Aorta (tissue), 5 donors: Measurements from ENCODE around the gene FBXL19. TPM values are rescaled to one million over a fixed set of nuclear protein-coding genes. Genes with fewer than 3 reads are reported as not detected.

Source experiments
- ATAC-seq: fragments of 200-7000 bp; cut with Tn5 transposase; one replicate; pipeline ENCODE4 v1.9.1; 2022; ENCODE audit warnings: moderate library complexity; ENCODE audit not compliant: low FRiP score
- DNase-seq, 2 donors: peaks; one replicate each; pipeline ENCODE4 v3.0.0-alpha.2; 2020
- H3K27ac ChIP-seq, 2 donors: one replicate each; pipeline ENCODE4 v1.5.1; 2013; ENCODE audit warnings: low read length in 2 of 2, mild to moderate bottlenecking in 2 of 2, moderate library complexity in 2 of 2, control low read depth in 1 of 2, inconsistent platforms in 1 of 2, low read depth in 1 of 2
- H3K27me3 ChIP-seq, 2 donors: one replicate each; pipeline ENCODE4 v1.6.1; 2013; ENCODE audit warnings: control low read depth in 1 of 2, low read length in 1 of 2, mild to moderate bottlenecking in 1 of 2, moderate library complexity in 1 of 2; ENCODE audit not compliant: insufficient read depth in 2 of 2, control insufficient read depth in 1 of 2
- H3K36me3 ChIP-seq, 2 donors: one replicate each; pipeline ENCODE4 v1.6.1; 2013; ENCODE audit warnings: control low read depth in 1 of 2, low read length in 1 of 2, mild to moderate bottlenecking in 1 of 2; ENCODE audit not compliant: insufficient read depth in 2 of 2, control insufficient read depth in 1 of 2
- H3K4me1 ChIP-seq, 2 donors: one replicate each; pipeline ENCODE4 v1.6.1; 2013; ENCODE audit warnings: low read length in 2 of 2, control low read depth in 1 of 2, mild to moderate bottlenecking in 1 of 2, moderate library complexity in 1 of 2; ENCODE audit not compliant: insufficient read depth in 2 of 2, control insufficient read depth in 1 of 2
- H3K4me3 ChIP-seq, 2 donors: one replicate each; pipeline ENCODE4 v1.5.1; 2013; ENCODE audit warnings: low read length in 2 of 2, control low read depth in 1 of 2, mild to moderate bottlenecking in 1 of 2
- H3K9me3 ChIP-seq: one replicate; pipeline ENCODE4 v1.6.1; 2013; ENCODE audit warnings: mild to moderate bottlenecking, low read length; ENCODE audit not compliant: control insufficient read depth
- WGBS, 2 donors: extraction: QIAGEN DNeasy Blood & Tissue Kit; methylation state at CpG; one replicate each; pipeline ENCODE4 v1.1.7; 2013; 5-methylcytosine and 5-hydroxymethylcytosine counted together
- intact Hi-C, 2 donors: fragments of 100-400 bp; cut with DNase I; formaldehyde crosslinking; loops; one replicate each; pipeline versions ENCODE4 v1.14.2 to v1.15.0; 2022
- long read RNA-seq, 2 donors: library from polyadenylated mRNA; unstranded; transcript quantifications; one replicate each; pipeline ENCODE4 v2.0.0, GENCODE V29; 2020 to 2021
- polyA plus RNA-seq, 2 donors: library from polyadenylated mRNA; stranded (reverse); fragments of 200-250 nt; gene quantifications; one replicate each; pipeline ENCODE4 v1.2.3, GENCODE V29; 2013
- total RNA-seq, 2 donors: library from RNA; stranded (reverse); fragmentation: NEBNext Ultra II Directional; extraction: Animal tissue kit (Norgen Biotek cat#: 25700); gene quantifications; one replicate each; pipeline ENCODE4 v1.2.1, GENCODE V29; 2021
- donor health status: healthy with polysubstance abuse.
- donor health status: Bipolar disorder and iron deficiency.
- donor health status: DM: no; HTN: no; CAD: no.
- donor health status: DM: no; HTN: no; CAD: no.
- donor health status: DM: yes; HTN: yes; CAD: no.

The FBXL19 gene
- 10 to 100 TPM; 14.7 to 22.7 TPM for total RNA-seq
- 10 to 100 TPM in 1 of 2 donors, 1 to 10 TPM in 1; 4.3 to 11.6 TPM for polyA plus RNA-seq
- long read RNA-seq, donor 1, partial matches to known transcripts: 1 of 2 reads
- long read RNA-seq, donor 1, other reads (novel, unspliced or antisense): 1 of 2 reads
- long read RNA-seq, donor 2, partial matches to known transcripts: 3 of 5 reads
- long read RNA-seq, donor 2, other reads (novel, unspliced or antisense): 2 of 5 reads

- 1 to 4% methylated on average over 5 to 31 of the region's 31 CpGs for WGBS, 2 donors
- H3K36me3 ChIP-seq: no peaks in the 10 kb centered on the region
- H3K27ac ChIP-seq: peak within 1 kb of the TSS; percentile 24 to 93
- H3K9me3 ChIP-seq: no peaks in the 10 kb centered on the region
- no peaks in the 10 kb centered on the region for H3K27me3 ChIP-seq
- ATAC-seq (no peak), DNase-seq (peak; percentile 72 to 80)
- peaks cover 0 to 1% of the 10 kb centered on the region in 2 donors for H3K4me1 ChIP-seq
- intact Hi-C loops: loop anchor here in 1 of 2 donors (2.0 kb wide), 1 partner anchor 265 kb away; the partner anchor contains the start of gene FBRS
- peak within 1 kb of the TSS; percentile 83 to 90 for H3K4me3 ChIP-seq
Measured at GRCh38 chr16:30923554-30924075, at the start of gene FBXL19. FBXL19 (plus strand) TSS chr16:30923572; CDS start chr16:30925755, 2,183 bp downstream.

GRCh38 chr16:30874244-30874820, 49.0 kb upstream of the FBXL19 start:
- ATAC-seq: no peak
- Histone ChIP-seq H3K4me1 (no peaks in the 10 kb centered on the region), H3K27ac (peak overlapping the region in 1 of 2 donors; percentile 25), H3K27me3 (no peaks in the 10 kb centered on the region), H3K4me3 (peak overlapping the region; percentile 12 to 85), H3K36me3 (no peaks in the 10 kb centered on the region), H3K9me3 (no peaks in the 10 kb centered on the region)
- 23 to 26% methylated on average over 23 of the region's 23 CpGs for WGBS, 2 donors
- peak in 1 of 2 donors; percentile 72 for DNase-seq
- intact Hi-C loops: loop anchor here in 1 of 2 donors (10.0 kb wide), 1 partner anchor 70 kb away; no protein-coding TSS in a partner anchor

- H3K36me3 ChIP-seq: no peaks in the 10 kb centered on the region
- H3K4me3 ChIP-seq: peak overlapping the region; percentile 12 to 85
- H3K4me1 ChIP-seq: no peaks in the 10 kb centered on the region
- peak; percentile 99 for ATAC-seq
- H3K27me3 ChIP-seq: no peaks in the 10 kb centered on the region
- H3K27ac ChIP-seq: peak overlapping the region in 1 of 2 donors; percentile 83
- intact Hi-C loops: loop anchor here (1.0 to 10.0 kb wide), 3 partner anchors 46 to 70 kb away; no protein-coding TSS in a partner anchor
- peak; percentile 95 to 97 for DNase-seq
- H3K9me3 ChIP-seq: no peaks in the 10 kb centered on the region
- WGBS, 2 donors: 0% methylated on average over 81 to 85 of the region's 85 CpGs
Measured at GRCh38 chr16:30874821-30875717, 48.3 kb upstream of the FBXL19 start.

GRCh38 chr16:30875871-30876801, 47.2 kb upstream of the FBXL19 start:
- no peaks in the 10 kb centered on the region for H3K4me1 ChIP-seq
- DNase-seq: peak in 1 of 2 donors; percentile 0

GRCh38 chr16:30876867-30877266, 46.5 kb upstream of the FBXL19 start:
- DNase-seq (peak in 1 of 2 donors; percentile 28), ATAC-seq (no peak)
- Histone ChIP-seq H3K27ac (peak overlapping the region in 1 of 2 donors; percentile 84), H3K9me3 (no peaks in the 10 kb centered on the region), H3K27me3 (no peaks in the 10 kb centered on the region), H3K36me3 (no peaks in the 10 kb centered on the region), H3K4me3 (no peak overlapping the region), H3K4me1 (no peaks in the 10 kb centered on the region)
- intact Hi-C loops: loop anchor here (2.0 to 10.0 kb wide), 3 partner anchors 16 to 72 kb away; no protein-coding TSS in a partner anchor
- 74 to 83% methylated on average over 5 of the region's 5 CpGs for WGBS, 2 donors

More at GRCh38 chr16:30875871-30876801, 47.2 kb upstream of the FBXL19 start:
- H3K4me3 ChIP-seq: peak overlapping the region; percentile 12 to 85
- intact Hi-C loops: loop anchor here (1.0 to 10.0 kb wide), 4 partner anchors 17 to 71 kb away; no protein-coding TSS in a partner anchor
- WGBS, 2 donors: 10 to 11% methylated on average over 12 of the region's 12 CpGs
- peak overlapping the region; percentile 11 to 84 for H3K27ac ChIP-seq
- H3K36me3 ChIP-seq: no peaks in the 10 kb centered on the region
- ATAC-seq: no peak
- H3K9me3 ChIP-seq: no peaks in the 10 kb centered on the region
- no peaks in the 10 kb centered on the region for H3K27me3 ChIP-seq

- Histone ChIP-seq H3K4me3 (no peak overlapping the region), H3K36me3 (no peaks in the 10 kb centered on the region), H3K27ac (no peak overlapping the region), H3K4me1 (no peaks in the 10 kb centered on the region), H3K9me3 (no peaks in the 10 kb centered on the region), H3K27me3 (no peaks in the 10 kb centered on the region)
- ATAC-seq (no peak), DNase-seq (no peak)
- WGBS, 2 donors: 70 to 76% methylated on average over 4 of the region's 4 CpGs
- intact Hi-C loops: no loop called here
Measured at GRCh38 chr16:30882429-30883310, 40.7 kb upstream of the FBXL19 start.

- Histone ChIP-seq H3K27me3 (no peaks in the 10 kb centered on the region), H3K9me3 (no peaks in the 10 kb centered on the region), H3K36me3 (peaks cover 0 to 5% of the 10 kb centered on the region in 2 donors), H3K4me3 (no peak overlapping the region), H3K4me1 (no peaks in the 10 kb centered on the region), H3K27ac (no peak overlapping the region)
- DNase-seq (no peak), ATAC-seq (no peak)
- 88 to 94% methylated on average over 3 of the region's 3 CpGs for WGBS, 2 donors
- intact Hi-C loops: no loop called here
Measured at GRCh38 chr16:30884760-30885159, 38.6 kb upstream of the FBXL19 start.
